ENCODE data around the gene EPB41L4B. TPM values are rescaled to one million over a fixed set of nuclear protein-coding genes. Genes with fewer than 3 reads are reported as not detected.

EPB41L4B gene
- 26.1 to 29.4 TPM (median 26.8 TPM) in 5 replicates for total RNA-seq (2022; extraction: Qiagen RNA extraction)

DNA sequence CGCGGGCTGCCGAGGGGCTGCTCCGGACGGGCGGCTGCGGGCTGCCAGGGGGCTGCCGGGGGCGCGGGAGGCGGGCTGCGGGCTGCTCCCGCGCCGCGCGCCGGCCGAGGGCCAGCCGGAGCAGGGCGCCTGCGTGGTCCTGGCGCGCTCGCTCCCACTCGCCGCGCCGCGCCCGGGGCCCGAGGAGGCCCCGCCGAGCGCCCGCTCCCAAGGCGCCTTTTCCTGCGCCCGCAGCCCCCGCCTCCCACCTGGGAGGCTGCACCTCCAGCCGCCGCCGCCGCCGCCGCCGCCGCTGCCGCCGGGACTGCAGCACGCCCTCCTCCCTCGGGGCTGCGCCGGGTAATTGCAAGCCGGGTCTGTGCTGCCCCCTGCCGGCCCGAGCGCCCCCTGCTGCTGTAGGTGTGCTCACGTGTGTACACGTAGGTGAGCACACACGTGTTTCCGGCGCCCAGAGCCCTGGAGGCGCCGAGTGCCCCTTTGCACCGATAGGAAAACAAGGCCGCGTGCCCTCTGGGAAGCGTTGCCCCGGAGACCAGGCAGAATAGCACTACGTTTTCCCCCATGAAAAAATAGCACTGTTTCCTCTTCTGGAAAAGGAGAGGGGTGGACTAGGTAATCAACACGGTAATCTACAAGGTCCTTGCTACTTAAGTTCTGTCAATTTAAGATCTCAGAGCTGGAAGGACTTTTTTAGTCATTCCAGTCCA, at the start of gene EPB41L4B:
EPB41L4B (minus strand) TSS at position 318 of the 707 bp plus-strand sequence. CDS start 613 bp downstream, outside the sequence.

DNA sequence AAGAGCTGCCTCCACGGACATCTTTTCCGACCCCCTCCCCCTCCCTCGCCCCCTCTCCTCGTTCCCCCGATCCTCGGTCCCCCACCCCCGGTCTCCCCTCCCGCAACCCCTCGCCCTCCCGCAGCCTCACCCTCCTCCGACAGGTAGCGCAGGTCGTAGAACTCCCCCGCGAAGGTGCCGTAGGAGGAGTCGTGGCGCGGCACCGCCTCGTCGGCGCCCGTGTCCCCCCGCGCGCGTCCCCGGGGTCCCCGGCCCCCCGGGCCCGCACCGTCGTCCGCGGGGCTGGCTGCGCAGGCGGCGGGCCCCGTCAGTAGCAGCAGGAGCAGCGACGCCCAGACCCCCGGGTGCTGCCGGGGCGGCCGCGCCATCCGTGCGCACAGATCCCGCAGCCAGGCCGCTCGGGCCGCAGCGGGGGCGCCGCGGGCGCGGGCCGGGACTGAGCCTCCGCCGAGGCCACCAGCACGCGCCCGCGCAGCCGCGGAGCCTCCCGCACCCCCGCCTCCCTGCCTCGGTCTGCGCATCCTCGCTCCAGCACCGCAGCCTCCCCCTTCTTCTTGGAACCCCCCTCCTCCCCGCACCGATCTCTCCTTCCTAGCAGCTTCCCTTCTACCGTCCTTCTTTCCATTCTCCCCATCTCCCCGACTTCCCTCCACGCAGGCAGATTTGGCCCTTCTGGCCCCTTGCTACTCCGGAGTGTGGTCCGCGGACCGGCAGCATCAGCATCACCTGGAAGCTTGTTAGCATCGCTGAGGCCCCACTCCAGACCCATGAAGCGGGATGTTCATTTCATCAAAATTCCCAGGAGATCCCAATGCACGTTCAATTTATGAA, 153.9 kb downstream of the EPB41L4B start, which contains the start of gene FRRS1L:
FRRS1L (minus strand) TSS at position 479 of the 831 bp plus-strand sequence; CDS start at position 368, 111 bp downstream.

Other genes starting within 250 kb of the EPB41L4B start
- 47.7 to 62.6 TPM (median 57.5 TPM) in 5 replicates for gene TMEM245, start 201.1 kb downstream of the EPB41L4B start, total RNA-seq (2022; extraction: Qiagen RNA extraction)
- gene FRRS1L, start 153.8 kb downstream of the EPB41L4B start, total RNA-seq (2022; extraction: Qiagen RNA extraction) = 0.15 to 0.27 TPM (median 0.27 TPM) in 5 replicates
- 16.2 to 19.9 TPM (median 18.5 TPM) in 5 replicates for gene PTPN3, start 177.2 kb upstream of the EPB41L4B start, total RNA-seq (2022; extraction: Qiagen RNA extraction)